Common myeloid progenitor, CD34-positive (primary cell): ENCODE measurements around the gene PRKCA.

Experiments
- CTCF ChIA-PET: fragments of 350-600 bp; sonication (Branson Sonifier 250); formaldehyde crosslinking; loops from one replicate; lab custom pipeline; 2021; ENCODE audit warnings: antibody characterized with exemption; lab: Charles Lee
- POLR2A ChIA-PET: fragments of 350-600 bp; sonication (Branson Sonifier 250); formaldehyde crosslinking; loops from one replicate; lab custom pipeline; 2021; ENCODE audit warnings: antibody characterized with exemption; lab: Charles Lee
- DNase-seq, 3 donors: peaks; one replicate each; pipeline versions ENCODE4 v3.0.0 to v3.0.0-alpha.2; 2013
- H3K27ac ChIP-seq, 2 experiments: 1 replicate in 1 of 2; 2 replicates in 1 of 2; pipeline ENCODE4 v1.7.0; 2013; ENCODE audit warnings: inconsistent platforms in 2 of 2, low read length in 2 of 2, mild to moderate bottlenecking in 2 of 2, low read depth in 1 of 2, moderate library complexity in 1 of 2; ENCODE audit not compliant: severe bottlenecking in 2 of 2, insufficient read depth in 1 of 2, poor library complexity in 1 of 2
- H3K27me3 ChIP-seq, 5 experiments: replicated peaks in 2 of 5; 1 replicate in 3 of 5; 2 replicates in 2 of 5; pipeline versions ENCODE4 v1.6.1 to v1.7.0; 2013; ENCODE audit warnings: low read length in 4 of 5, mild to moderate bottlenecking in 2 of 5, moderate library complexity in 2 of 5, inconsistent platforms in 1 of 5; ENCODE audit not compliant: insufficient read depth in 5 of 5, control insufficient read depth in 4 of 5
- H3K36me3 ChIP-seq, 4 experiments: 1 replicate in 2 of 4; 2 replicates in 2 of 4; pipeline versions ENCODE4 v1.6.1 to v1.7.0; 2013; ENCODE audit warnings: low read length in 3 of 4, control low read depth in 1 of 4, mild to moderate bottlenecking in 1 of 4; ENCODE audit not compliant: control insufficient read depth in 4 of 4, insufficient read depth in 4 of 4
- H3K4me1 ChIP-seq, 4 experiments: 1 replicate in 3 of 4; 2 replicates in 1 of 4; pipeline versions ENCODE4 v1.6.1 to v1.7.1; 2013; ENCODE audit warnings: low read length in 3 of 4, mild to moderate bottlenecking in 3 of 4, control low read depth in 1 of 4, inconsistent platforms in 1 of 4, moderate library complexity in 1 of 4; ENCODE audit not compliant: control insufficient read depth in 4 of 4, insufficient read depth in 4 of 4; ENCODE audit errors: control extremely low read depth in 1 of 4
- H3K4me3 ChIP-seq, 7 experiments: 1 replicate in 4 of 7; 2 replicates in 3 of 7; pipeline versions ENCODE4 v1.5.1 to v1.7.0; 2013; ENCODE audit warnings: mild to moderate bottlenecking in 7 of 7, low read length in 6 of 7, moderate library complexity in 6 of 7, inconsistent platforms in 2 of 7, low read depth in 2 of 7, control low read depth in 1 of 7; ENCODE audit not compliant: insufficient read depth in 4 of 7, control insufficient read depth in 1 of 7; ENCODE audit errors: extremely low read depth in 1 of 7
- H3K9me3 ChIP-seq, 5 experiments: 1 replicate in 4 of 5; 2 replicates in 1 of 5; pipeline versions ENCODE4 v1.6.1 to v1.7.1; 2013; ENCODE audit warnings: low read length in 4 of 5, mild to moderate bottlenecking in 2 of 5, inconsistent platforms in 1 of 5, low read depth in 1 of 5, moderate library complexity in 1 of 5; ENCODE audit not compliant: control insufficient read depth in 4 of 5, insufficient read depth in 2 of 5; ENCODE audit errors: control extremely low read depth in 1 of 5
- WGBS: methylation state at CpG from one replicate; pipeline ENCODE4 v1.1.5; 2013; ENCODE audit not compliant: insufficient coverage; 5-methylcytosine and 5-hydroxymethylcytosine counted together

The PRKCA gene

DNA sequence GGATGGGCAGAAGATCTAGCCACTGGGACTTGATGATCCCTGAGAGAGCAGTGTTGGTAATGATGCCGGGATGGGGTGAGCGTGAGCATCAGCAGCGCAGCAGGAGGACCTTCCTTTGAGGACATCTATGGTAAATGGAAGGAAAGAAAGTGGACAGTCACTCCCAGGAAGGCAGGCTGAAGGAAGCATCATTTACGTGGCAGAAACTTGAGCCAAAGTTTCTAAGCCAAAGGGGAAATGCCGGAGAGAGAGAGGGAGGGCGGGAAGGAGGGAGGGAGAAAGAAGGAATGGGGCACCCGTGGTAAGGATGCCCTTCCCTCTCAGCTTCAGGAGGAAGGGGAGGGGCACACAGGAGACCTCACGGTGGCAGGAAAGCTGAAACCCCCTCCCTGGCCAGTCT lies 446.2 kb downstream of the PRKCA start:
- ChIA-PET POLR2A (no interaction called here), CTCF (no interaction called here)
- no peaks in the 10 kb centered on the region for H3K9me3 ChIP-seq
- H3K4me1 ChIP-seq = no peaks in the 10 kb centered on the region
- no peak for DNase-seq
- peaks cover 0 to 4% (median 0%) of the 10 kb centered on the region in 5 experiments for H3K27me3 ChIP-seq
- no peaks in the 10 kb centered on the region for H3K36me3 ChIP-seq
- WGBS = 89% methylated on average over 7 of the region's 8 CpGs
- no peak overlapping the region for H3K4me3 ChIP-seq
- H3K27ac ChIP-seq = no peak overlapping the region

DNA sequence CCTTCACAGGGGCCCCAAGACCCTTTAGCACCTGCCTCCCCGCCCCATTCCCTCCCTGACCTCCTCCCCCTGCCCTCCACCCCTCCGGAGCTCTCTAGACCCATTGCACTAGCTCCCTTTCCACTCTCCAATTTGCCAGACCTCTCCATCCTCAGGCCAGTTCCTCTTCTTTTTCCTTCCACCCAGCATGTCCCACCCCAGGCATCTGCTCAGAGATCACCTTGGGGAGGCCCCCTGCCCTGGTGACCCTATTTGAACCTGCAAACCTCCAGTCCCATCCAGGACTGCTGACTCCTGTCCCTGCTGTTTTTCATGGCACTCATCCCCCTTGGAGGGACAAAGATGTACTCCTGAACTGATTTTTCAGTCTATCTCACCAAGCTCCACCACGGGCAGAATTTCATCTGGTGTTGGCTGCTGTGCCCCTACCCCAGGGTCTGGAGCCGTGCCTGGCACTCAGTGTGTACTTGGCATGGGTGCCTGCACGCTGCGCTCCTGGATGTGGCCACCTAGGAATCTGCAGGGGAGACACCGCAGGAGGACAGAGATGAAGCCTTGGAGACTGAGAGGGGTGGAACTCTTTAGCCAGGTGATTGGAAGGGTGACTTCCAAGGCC lies 446.9 kb downstream of the PRKCA start:
- Histone ChIP-seq H3K27ac (no peak overlapping the region), H3K36me3 (no peaks in the 10 kb centered on the region), H3K4me1 (no peaks in the 10 kb centered on the region), H3K9me3 (no peaks in the 10 kb centered on the region), H3K4me3 (no peak overlapping the region), H3K27me3 (peaks cover 0 to 4% (median 0%) of the 10 kb centered on the region in 5 experiments)
- WGBS = 91% methylated on average over 7 of the region's 7 CpGs
- ChIA-PET POLR2A (no interaction called here), CTCF (no interaction called here)
- DNase-seq = no peak

DNA sequence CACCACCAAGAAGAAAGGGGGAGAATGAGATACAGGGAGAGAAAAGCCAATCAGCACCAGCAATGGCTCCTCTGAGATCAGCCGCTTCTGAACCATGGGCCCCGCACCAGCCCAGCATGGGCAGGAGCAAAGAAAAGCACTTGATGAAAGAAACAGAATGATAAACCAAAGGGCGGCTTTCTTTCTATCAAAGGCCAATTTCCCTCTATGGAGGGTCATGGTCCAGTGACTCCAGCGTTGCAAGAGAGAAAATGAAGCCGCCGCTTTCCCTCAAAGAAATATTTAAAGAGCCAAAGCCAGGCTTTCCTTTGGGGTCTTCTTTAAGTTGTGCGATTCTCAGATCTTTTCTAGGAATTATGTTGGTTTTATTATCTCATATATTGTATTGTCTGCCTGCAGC lies 447.7 kb downstream of the PRKCA start:
- Histone ChIP-seq H3K4me1 (no peaks in the 10 kb centered on the region), H3K36me3 (no peaks in the 10 kb centered on the region), H3K27me3 (peaks cover 0 to 4% (median 0%) of the 10 kb centered on the region in 5 experiments), H3K4me3 (no peak overlapping the region), H3K9me3 (no peaks in the 10 kb centered on the region), H3K27ac (no peak overlapping the region)
- WGBS = 100% methylated on average over 4 of the region's 7 CpGs
- no peak for DNase-seq
- POLR2A ChIA-PET = no interaction called here
- CTCF ChIA-PET = no interaction called here

DNA sequence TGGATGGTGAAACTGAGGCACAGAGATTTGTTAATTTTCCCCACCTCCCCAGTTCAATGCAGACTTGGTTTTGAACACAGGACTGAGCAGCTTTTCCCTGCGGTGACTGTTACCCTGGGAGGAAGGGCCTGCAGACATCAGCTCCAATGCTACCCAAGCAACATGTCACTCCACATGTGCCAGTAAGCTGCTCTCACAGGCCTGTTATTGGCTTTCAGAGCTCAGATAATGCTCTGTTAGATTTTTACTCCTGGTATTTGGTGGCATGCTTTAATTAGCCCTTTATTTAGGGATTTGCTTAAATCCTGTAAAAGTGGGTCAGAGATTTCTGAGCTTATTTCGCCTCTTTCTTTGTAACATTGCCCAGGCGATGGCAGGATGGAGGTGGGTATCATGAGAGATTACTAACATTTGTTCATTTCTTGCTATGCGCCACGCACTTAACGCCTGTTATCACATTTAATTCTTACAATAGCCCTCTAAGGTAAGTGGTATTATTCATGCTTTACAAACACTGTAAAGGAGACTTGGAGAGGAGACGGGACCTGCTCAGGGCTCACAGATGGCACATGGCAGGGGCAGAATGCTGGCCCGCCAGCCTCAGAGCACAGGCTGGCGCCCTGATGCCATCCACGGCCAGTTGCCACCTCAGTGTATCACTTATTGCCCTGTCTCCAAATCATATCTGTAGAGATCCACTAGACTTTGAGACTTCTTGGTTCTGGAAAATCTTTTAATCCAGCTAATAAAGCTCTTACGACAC lies 448.5 kb downstream of the PRKCA start:
- POLR2A ChIA-PET = no interaction called here
- 97% methylated on average over 5 of the region's 11 CpGs for WGBS
- H3K4me3 ChIP-seq = no peak overlapping the region
- no peaks in the 10 kb centered on the region for H3K4me1 ChIP-seq
- no peak overlapping the region for H3K27ac ChIP-seq
- CTCF ChIA-PET = no interaction called here
- H3K9me3 ChIP-seq = no peaks in the 10 kb centered on the region
- DNase-seq = no peak
- H3K36me3 ChIP-seq = no peaks in the 10 kb centered on the region
- peaks cover 0 to 4% (median 0%) of the 10 kb centered on the region in 5 experiments for H3K27me3 ChIP-seq

DNA sequence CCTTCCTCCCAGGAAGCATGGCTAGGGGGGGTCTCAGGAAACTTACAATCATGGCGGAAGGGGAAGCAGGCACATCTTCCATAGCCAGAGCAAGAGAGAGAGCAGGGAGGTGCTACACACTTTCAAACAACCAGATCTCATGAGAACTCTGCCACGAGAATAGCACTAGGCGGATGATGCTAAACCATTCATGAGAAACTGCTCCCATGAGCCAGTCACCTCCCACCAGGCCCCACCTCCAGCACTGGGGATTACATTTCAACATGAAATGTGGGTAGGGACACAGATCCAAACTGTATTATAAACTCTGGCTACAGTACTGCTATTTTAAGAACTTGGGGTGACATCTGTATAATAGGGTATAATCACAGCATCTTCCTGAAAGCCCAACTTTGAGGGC lies 449.4 kb downstream of the PRKCA start:
- H3K4me3 ChIP-seq = no peak overlapping the region
- WGBS = 100% methylated on average over 2 of the region's 3 CpGs
- H3K27me3 ChIP-seq = peaks cover 0 to 4% (median 0%) of the 10 kb centered on the region in 5 experiments
- H3K4me1 ChIP-seq = no peaks in the 10 kb centered on the region
- no peaks in the 10 kb centered on the region for H3K36me3 ChIP-seq
- no peaks in the 10 kb centered on the region for H3K9me3 ChIP-seq
- POLR2A ChIA-PET = no interaction called here
- DNase-seq = no peak
- CTCF ChIA-PET = no interaction called here
- H3K27ac ChIP-seq = no peak overlapping the region

DNA sequence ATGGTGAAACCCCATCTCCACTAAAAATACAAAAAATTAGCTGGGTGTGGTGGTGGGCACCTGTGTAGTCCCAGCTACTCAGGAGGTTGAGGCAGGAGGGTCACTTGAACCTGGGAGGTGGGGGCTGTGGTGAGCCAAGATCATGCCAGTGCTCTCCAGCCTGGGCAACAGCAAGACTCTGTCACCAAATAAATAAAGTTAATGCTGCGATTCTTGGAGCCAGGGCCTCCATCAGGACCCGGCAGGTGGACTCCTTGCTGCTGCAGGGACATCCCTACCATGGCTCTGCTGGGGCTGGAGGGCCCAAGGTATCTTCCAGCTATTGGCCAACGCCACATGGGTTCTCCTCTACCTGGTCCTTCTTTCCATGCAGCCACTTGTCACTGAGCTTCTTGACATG lies 450.0 kb downstream of the PRKCA start:
- Histone ChIP-seq H3K27me3 (peaks cover 0 to 4% (median 0%) of the 10 kb centered on the region in 5 experiments), H3K9me3 (no peaks in the 10 kb centered on the region), H3K4me3 (no peak overlapping the region), H3K36me3 (no peaks in the 10 kb centered on the region), H3K4me1 (no peaks in the 10 kb centered on the region), H3K27ac (no peak overlapping the region)
- WGBS = 96% methylated on average over 3 of the region's 3 CpGs
- POLR2A ChIA-PET = no interaction called here
- no peak for DNase-seq
- CTCF ChIA-PET = no interaction called here

DNA sequence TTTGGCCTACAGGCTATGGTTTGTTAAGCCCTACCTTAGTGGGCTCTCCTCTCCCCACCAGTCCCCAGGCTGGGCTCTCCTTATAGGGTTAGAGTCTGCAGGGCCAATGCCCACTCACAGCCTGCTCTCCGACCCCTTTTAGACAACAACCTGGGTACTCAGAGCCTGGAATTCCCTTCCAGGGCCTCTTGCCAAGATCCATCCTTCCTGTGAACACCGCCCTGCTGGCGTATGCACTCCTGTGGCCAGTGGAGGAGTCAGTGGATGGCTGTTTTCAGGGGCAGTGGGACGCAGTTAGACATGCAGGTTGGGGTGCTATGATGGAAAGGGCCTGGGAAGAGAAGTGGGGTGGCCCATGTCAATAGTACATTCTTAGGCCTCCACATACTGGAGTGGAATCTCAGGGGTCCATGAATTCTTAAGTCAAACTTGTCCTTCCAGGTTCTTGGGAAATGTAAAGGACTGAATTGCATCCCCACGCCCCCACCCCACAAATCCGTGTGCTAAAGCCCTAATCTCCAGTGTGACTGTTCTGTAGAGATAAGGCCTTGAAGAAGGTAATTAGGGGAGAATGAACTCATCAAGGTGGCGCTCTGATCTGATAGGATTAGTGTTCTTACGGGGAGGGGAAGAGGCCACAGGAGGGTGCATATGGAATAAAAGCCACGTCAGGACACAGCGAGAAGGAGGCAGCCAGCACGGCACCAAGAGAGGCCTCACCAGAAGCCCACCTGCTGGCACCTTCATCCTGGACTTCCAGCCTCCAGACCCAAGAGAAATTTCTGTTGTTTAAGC lies 450.9 kb downstream of the PRKCA start:
- Histone ChIP-seq H3K36me3 (no peaks in the 10 kb centered on the region), H3K4me3 (no peak overlapping the region), H3K27me3 (peaks cover 0 to 5% (median 2%) of the 10 kb centered on the region in 5 experiments), H3K4me1 (no peaks in the 10 kb centered on the region), H3K9me3 (no peaks in the 10 kb centered on the region), H3K27ac (no peak overlapping the region)
- DNase-seq = no peak
- ChIA-PET CTCF (no interaction called here), POLR2A (no interaction called here)
- WGBS = 100% methylated on average over 6 of the region's 11 CpGs
